ENCODE measurements around the gene SERINC2. TPM values are rescaled to one million over a fixed set of nuclear protein-coding genes. Genes with fewer than 3 reads are reported as not detected.
"Not testable (repeated sequence)": the region's sequence is repeated elsewhere in the genome, so short reads cannot be mapped to it uniquely, and the experiment has no call there.

Gene SERINC2
- total RNA-seq, 1 donor from 2014 or later: 2.8 TPM

DNA sequence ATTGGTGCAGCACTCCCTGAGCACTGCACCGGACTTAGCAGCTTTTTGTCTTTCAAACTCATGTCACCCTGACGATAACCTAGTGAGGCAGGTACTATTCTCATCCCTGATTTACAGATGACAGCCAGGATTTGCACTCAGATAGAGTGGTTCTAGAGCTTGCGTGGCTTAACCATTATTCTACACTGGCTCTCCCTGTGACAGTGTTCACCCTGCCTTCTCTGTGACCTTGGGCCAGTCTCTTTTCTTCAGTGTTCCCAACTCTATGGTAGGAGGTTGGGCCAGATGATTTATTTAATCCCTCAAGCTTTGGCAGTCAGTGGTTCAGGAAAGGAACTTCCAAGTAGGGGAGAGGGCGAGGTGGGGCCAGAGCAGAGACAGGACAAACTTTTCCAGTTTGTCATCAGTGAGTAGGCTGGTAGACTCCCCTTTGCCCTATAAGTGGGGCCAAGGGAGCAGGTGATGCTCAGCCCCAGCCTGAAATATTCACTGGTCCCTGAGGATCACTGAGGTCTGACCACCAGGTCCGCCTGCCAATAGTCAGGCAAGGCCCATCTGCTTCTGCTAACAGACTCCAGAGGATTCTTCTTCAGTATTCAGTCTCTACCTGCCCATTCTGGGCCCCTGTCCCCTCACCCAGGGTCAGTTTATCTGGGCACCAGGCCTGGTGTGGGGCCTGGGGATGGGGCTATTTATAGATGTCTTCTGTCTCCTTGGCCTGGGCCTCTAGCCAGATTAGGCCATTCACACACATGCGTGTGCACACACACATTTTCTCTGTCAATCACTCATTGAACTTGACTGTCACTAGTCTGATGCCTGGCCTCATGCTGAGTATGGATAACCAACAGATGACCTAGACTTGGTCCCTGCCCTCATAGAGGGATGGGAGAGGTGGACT is 31.4 kb upstream of the SERINC2 start:
- no peak for DNase-seq (ENCODE audit: low spot score)
- intact Hi-C loops (cut with DNase I): loop anchor here (1.0 to 5.0 kb wide), 2 partner anchors 8 to 246 kb away; partner anchors contain the start of gene FABP3

DNA sequence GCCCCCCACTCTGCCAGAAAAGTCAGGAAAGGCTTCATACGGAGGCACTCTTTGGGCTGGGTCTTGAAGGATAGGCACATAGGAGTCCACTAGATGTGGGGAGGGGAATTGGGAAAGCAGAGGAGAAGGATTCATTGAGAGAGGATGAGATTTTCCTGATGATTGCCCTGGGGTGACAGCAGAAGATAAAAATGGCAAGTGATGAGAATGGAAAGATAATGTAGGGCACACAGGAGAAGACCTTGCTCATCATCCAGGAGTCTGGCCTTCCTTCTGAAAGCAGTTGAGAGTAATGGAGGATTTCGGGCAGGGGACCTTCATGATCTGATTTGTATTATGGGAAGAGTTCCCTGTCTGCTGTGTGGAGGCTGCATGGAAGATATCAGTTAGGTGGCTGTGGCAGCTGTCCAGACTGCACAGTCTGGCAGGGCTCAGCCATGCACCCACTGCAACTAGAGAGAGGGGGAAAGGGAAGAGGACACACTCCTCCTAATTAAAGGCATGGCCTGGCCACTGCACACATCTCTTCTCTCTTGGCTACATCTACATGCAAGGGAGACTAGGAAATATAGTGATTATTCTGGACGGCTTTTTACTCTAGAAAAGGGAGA is 30.5 kb upstream of the SERINC2 start:
- DNase-seq (ENCODE audit: low spot score): no peak
- intact Hi-C loops (cut with DNase I): loop anchor here (1.0 to 5.0 kb wide), 2 partner anchors 9 to 245 kb away; partner anchors contain the start of gene FABP3

DNA sequence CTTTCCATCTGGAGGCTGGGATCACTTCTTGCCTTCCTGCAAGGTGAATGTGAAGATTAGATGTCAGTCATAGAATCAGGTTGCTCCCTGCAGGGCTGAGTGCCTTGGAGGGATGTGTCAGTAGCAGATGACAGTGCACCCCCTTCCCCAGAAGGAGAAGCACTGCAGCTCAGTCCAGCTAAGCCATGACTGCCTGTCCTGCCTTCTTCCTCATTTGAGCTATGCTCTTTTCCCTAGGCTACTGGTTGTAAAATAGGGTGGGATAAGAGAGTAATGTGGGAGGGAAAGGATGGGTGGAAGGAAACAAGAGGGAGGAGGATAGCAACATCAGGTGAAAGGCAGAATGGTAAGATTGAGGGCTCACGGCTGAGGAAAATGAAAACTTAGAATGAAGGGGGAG is 29.0 kb upstream of the SERINC2 start:
- DNase-seq (ENCODE audit: low spot score): no peak
- intact Hi-C loops (cut with DNase I): loop anchor here (5.0 kb wide), 1 partner anchor 243 kb away; no protein-coding TSS in a partner anchor

DNA sequence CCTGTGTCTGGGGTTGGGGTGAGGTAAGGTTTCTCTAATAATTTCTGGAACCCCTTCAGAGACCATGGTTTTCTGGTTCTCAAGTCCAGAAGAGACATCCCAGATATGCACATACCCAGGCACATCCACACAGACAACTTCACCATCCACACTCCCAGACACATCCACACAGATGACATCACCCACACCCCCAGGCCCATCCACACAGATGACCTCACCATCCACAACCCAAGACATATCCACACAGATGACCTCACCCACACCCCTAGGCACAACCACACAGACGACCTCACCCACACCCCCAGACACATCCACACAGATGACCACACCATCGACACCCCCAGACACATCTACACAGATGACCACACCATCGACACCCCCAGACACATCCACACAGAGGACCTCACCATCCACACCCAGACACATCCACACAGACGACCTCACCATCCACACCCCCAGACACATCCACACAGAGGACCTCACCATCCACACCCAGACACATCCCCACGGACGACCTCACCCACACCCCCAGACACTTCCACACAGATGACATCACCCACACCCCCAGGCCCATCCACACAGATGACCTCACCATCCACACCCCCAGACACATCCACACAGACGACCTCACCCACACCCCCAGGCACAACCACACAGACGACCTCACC is 26.3 kb upstream of the SERINC2 start:
- intact Hi-C loops (cut with DNase I): not testable (repeated sequence)

DNA sequence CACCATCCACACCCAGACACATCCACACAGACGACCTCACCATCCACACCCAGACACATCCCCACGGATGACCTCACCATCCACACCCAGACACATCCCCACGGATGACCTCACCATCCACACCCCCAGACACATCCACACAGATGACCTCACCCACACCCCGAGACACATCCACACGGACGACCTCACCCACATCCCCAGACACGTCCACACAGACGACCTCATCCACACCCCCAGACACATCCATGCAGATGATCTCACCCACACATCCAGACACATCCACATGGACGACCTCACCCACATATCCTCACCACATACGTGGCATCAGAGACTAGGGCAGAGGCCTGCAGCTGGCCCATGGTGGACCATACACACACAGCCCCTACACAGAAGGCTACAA is 25.4 kb upstream of the SERINC2 start:
- intact Hi-C loops (cut with DNase I): no loop called here

More for the DNA sequence above, 26.3 kb upstream of the SERINC2 start:
- not testable (repeated sequence) for DNase-seq (ENCODE audit: low spot score)

DNA sequence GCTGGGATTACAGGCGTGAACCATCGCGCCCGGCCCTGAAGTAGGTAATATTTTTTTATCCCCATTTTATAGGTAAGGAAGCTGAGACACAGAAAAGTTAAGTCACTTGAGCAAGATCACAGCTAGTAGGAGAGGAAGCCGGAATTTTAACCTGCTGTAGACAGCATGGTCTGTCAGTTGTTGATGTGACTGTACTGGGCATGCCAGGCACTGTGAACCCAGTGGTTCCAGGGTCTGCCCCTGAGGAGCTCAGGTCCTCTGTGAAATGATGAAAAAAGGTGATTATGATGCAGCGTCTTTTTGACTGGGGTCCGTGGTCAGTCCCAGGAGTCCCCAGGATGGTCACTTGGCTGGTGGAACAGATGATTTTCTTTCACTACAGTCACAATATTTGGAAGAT is 23.4 kb upstream of the SERINC2 start:
- intact Hi-C loops (cut with DNase I): no loop called here
- no peak for DNase-seq (ENCODE audit: low spot score)

More for the DNA sequence above, 25.4 kb upstream of the SERINC2 start:
- no peak for DNase-seq (ENCODE audit: low spot score)

DNA sequence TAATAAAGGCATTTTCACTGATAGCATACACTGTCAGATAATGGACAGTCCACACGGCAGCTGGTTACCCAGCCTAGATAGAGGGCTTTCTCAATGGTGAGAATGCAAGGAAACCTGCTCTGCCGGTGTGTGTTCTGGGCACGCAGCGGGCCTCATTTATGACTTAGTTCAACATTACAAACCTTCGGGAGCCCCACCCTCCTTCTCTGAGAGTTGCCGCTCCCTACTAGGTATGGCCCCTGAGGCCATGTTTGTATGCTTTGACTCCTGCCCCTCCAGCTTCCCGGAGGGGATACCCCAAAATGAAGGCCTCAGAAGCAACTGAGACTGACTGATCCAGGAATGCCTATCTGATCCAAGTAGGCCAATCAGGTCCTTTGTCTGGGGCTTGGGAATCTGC is 22.9 kb upstream of the SERINC2 start:
- intact Hi-C loops (cut with DNase I): no loop called here
- no peak for DNase-seq (ENCODE audit: low spot score)

DNA sequence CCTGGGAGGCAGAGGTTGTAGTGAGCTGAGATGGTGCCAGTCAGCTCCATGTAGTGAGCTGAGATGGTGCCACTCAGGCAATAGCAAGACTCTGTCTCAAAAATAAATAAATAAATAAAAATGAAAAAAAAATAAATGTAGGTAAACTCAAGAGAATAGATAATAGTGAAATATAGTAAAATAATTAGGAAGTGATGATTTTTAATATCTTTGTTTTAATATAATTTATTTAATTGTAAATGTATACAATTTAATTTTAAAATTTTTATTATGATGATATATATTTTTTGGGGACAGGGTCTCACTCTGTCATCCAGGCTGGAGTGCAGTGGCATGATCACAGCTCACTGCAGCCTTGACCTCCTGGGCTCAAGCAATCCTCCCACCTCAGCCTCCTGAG is 19.6 kb upstream of the SERINC2 start:
- intact Hi-C loops (cut with DNase I): no loop called here
- DNase-seq (ENCODE audit: low spot score): no peak

DNA sequence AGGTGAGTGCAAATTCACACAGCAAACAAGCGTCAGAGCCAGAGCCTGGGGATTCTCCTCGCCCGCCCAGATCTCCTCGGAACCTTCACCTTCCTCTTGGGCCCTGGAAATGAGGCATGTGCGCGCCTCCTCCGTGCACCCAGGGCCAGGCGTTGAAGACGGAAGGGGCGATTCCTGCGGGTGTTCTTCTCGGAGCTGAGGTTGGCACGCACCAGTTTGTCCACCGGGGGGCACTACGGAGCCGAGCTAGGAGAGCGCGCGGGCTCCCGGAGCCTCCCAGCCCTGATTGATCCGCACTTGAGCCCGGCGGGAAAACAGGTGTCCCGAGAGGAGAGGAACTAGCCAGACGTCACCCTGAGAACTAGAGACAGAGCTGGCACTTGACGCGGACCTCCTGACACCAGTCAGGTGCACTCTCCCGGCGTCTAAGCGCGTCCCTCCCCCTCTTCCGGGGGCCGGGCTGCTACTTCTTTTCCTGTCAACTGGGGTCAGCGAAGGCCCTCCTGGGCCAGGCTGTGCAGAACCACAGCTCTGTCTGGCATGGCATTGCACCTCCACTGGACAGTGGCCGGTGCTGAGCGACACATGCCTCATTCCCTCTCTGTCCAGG is 18.3 kb upstream of the SERINC2 start:
- DNase-seq (ENCODE audit: low spot score): peak; percentile 93
- intact Hi-C loops (cut with DNase I): loop anchor here (2.0 kb wide), 2 partner anchors 28 to 154 kb away; no protein-coding TSS in a partner anchor

DNA sequence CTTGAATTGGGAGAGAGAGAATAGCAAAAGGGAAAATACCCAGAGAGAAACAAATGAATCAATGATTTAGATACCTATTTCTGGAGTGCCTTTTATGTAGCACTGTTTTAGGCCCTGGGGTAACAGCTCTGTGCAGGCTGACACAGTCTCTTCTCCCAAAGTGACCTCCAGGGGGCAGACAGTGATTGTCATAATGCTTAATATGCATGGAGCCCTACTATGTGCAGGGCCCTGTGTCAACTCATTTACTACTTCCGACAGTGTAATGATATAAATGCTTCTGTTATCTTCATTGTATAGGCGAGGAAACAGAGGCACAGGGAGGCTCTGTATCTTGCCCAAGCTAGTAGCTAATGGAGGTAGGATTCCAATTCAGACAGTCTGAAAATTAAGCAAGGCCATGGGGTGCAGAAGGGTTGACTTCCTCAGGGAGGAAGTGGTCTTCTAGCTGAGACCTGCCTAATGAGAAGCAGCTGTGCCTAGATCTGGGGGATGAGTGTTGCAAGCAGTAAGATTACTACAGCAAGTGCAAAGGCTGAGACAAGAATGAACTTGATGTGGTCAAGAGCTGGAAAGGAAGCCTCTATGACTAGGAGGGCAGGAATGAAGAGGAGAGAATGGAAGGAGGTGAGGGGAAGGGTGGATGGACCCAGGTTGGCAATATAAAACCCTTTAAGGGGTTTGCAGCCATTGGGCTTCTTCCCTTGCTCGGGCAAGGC is 16.2 kb upstream of the SERINC2 start:
- no peak for DNase-seq (ENCODE audit: low spot score)
- intact Hi-C loops (cut with DNase I): no loop called here

DNA sequence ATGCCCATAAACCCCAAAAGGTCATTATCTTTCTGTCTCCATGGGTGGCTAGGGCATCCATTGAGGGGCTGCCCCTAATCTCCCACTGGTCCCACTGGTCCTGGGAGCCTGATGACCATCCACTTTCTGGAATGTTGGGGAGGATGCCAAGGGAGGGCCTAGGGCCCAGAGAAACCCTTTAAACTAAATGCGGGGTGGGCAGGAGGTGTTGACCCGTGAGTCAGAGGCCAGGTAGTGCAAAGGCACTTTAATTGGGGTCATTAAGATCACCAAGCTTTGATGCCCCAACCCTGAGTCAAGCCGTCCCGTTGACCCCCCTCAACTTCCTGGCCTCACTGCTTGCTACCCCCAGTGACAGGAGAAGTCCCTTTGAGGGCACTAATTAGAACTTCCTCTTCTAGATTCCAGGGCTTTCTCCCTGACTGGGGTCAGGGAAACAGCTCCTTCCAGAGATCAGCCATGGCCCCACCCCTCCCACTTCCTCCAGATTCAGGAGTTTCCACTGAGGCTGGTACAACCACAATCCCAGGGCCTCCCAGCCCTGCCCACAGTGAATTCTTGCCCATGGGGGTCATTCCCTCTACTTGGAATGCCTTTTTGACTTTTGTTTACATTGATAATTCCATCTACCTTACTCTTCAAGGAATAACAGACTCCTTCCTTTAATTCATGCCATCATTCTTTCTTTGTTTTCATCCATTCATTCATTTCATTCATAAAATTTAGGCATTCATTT is 15.5 kb upstream of the SERINC2 start:
- no peak for DNase-seq (ENCODE audit: low spot score)
- intact Hi-C loops (cut with DNase I): no loop called here

DNA sequence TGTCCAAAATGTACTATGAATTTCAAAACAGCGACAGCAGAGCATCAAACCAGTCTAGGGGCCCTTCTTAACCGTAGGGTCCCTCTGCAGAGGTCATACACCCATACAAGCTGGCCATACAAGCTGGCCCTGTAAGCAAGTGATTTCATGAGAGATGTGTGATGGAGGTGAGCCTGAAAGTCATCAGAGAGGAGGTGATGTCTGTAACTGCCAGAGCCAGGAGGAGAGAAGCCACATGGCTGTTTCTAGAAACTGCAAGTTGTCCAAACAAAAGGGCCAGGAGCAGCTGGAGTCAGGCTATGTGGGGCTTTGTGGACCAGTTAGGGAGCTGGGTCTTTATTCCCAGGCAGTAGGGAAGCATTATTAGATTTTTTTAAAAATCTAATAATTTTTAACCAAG is 14.8 kb upstream of the SERINC2 start:
- intact Hi-C loops (cut with DNase I): no loop called here

DNA sequence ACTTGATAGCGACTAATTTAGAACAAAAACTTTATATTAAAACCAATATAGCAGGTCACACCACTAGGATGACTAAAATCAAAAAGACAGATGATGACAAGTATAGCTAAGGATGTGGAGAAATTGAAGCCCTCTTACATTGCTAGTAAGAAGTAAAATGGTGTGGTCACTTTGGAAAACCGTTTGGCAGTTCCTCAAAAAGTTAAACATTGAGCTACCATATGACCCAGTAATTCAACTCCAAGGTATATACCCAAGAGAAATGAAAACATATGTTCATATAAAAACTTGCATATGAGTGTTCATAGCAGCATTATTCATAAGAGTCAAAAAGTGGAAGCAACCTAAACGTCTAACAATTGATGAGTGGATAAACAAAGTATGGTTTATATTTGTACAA is 13.0 kb upstream of the SERINC2 start:
- intact Hi-C loops (cut with DNase I): no loop called here

More for the DNA sequence above, 14.8 kb upstream of the SERINC2 start:
- no peak for DNase-seq (ENCODE audit: low spot score)

DNA sequence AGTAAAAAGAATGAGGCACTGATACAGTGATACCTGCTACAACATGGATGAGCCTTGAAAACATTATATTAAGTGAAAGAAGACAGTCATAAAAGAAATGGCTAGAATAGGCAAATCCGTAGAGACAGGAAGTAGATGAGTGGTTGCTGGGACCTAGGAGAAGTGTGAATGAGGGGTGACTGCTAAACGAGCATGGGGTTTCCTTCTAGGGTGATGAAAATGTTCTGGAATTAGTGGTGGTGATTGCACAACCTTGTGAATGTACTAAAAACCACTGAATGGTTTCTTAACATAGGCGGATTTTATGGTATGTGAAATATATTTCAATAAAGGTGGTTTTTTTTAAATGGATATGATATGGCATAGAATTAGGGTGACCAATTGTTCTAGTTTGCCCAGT is 12.6 kb upstream of the SERINC2 start:
- no peak for DNase-seq (ENCODE audit: low spot score)
- intact Hi-C loops (cut with DNase I): no loop called here

More for the DNA sequence above, 13.0 kb upstream of the SERINC2 start:
- DNase-seq (ENCODE audit: low spot score): no peak

DNA sequence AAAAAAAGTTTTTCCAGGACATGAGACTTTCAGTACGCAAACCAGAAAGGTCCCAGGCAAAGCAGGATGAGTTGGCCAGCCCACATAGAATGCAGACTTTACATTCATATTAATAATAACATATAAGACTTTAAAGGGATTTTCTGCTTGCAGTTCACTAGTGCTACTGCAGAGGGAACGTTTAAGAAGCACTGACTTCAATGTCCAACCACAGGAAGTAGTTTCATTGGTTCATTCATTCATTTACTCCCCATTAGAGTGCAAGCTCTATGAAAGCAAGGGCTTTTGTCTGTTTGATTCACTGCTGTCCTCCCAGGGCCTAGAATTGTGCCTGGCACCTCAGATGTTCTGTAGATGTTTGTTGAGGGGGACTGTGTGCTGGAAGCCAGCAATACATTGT is 11.8 kb upstream of the SERINC2 start:
- intact Hi-C loops (cut with DNase I): no loop called here
- no peak for DNase-seq (ENCODE audit: low spot score)

DNA sequence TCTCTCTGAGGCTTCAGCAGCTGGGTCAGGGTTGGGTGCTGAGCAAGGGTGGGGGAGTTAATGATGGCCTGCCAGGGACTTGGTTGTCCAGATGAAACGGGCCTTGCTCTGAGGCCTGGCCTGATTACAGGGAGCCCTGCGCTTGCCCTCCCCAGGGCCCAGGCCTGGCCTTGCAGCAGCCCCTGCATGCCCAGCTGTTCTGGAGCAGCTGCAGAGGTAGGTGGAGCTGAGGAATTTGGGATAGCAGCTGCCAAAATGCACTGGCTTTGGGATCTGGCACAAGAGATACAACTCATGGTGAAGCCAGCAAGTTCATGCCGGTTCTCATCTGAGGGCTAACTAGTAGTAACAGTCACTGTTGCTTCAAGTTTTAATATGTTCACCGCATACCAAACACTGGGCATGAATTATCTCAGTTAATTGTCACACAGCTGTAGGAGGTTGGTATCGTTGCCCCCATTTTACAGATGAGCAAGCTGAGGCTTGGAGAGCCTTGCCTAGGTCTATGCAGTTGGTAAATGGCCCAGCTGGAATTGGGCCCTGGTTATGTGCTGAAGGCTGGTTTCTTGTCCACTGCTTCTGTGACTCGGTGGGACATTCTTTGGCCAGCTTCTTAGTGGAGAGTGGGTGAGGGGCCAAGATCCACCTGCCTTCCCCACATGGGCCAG is 7.3 kb upstream of the SERINC2 start:
- intact Hi-C loops (cut with DNase I): no loop called here
- no peak for DNase-seq (ENCODE audit: low spot score)

DNA sequence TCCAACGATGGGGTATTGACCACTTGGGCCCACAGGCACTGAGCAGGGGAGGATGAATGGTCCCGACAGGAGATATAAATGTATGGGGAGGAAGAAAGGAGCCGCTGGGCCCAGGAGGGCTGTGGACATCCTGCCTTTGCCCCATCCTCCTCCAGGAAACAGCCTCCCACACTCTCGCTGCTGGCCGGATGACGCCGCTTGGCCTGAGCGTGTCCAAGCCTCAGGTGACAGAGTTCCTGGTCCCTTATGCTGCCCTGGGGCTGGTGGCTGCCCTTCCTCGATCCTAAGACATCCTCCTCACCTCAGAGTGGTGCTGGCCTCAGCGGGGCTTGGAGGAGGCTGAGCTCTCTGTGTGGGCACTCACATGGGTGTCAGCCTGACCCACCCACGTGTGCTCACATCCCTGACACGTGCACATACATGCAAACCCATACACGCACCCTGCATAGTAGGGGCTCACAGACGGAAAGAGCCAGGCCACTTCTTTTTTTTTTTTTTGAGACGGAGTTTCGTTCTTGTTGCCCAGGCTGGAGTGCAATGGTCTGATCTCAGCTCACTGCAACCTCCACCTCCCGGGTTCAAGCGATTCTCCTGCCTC is 5.9 kb upstream of the SERINC2 start:
- intact Hi-C loops (cut with DNase I): no loop called here
- DNase-seq (ENCODE audit: low spot score): no peak
